ENCODE measurements around the gene FAM20B. TPM values are rescaled to one million over a fixed set of nuclear protein-coding genes. Genes with fewer than 3 reads are reported as not detected.
"Not testable (repeated sequence)": the region's sequence is repeated elsewhere in the genome, so short reads cannot be mapped to it uniquely, and the experiment has no call there.

Gene FAM20B
- total RNA-seq, 1 donor from 2014 or later = 37.3 TPM

GRCh38 chr1:178997428-178997827, 28.3 kb upstream of the FAM20B start:
- Mint-ChIP-seq H3K9me3 (ENCODE audit: low read depth) (peaks cover 23% of the 10 kb centered on the region), H3K27me3 (ENCODE audit: low read depth) (no peaks in the 10 kb centered on the region), H3K4me3 (ENCODE audit: unreplicated experiment) (no peak overlapping the region), H3K36me3 (ENCODE audit: low read depth) (peaks cover 7% of the 10 kb centered on the region), H3K27ac (ENCODE audit: unreplicated experiment) (no peak overlapping the region), H3K4me1 (ENCODE audit: low read depth) (peaks cover 2% of the 10 kb centered on the region)
- no peak for DNase-seq (ENCODE audit: low spot score)
- TF ChIP-seq, protein P1, sequence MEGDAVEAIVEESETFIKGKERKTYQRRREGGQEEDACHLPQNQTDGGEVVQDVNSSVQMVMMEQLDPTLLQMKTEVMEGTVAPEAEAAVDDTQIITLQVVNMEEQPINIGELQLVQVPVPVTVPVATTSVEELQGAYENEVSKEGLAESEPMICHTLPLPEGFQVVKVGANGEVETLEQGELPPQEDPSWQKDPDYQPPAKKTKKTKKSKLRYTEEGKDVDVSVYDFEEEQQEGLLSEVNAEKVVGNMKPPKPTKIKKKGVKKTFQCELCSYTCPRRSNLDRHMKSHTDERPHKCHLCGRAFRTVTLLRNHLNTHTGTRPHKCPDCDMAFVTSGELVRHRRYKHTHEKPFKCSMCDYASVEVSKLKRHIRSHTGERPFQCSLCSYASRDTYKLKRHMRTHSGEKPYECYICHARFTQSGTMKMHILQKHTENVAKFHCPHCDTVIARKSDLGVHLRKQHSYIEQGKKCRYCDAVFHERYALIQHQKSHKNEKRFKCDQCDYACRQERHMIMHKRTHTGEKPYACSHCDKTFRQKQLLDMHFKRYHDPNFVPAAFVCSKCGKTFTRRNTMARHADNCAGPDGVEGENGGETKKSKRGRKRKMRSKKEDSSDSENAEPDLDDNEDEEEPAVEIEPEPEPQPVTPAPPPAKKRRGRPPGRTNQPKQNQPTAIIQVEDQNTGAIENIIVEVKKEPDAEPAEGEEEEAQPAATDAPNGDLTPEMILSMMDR (IDR thresholded peaks at IDR 0.05) = no peak

DNA sequence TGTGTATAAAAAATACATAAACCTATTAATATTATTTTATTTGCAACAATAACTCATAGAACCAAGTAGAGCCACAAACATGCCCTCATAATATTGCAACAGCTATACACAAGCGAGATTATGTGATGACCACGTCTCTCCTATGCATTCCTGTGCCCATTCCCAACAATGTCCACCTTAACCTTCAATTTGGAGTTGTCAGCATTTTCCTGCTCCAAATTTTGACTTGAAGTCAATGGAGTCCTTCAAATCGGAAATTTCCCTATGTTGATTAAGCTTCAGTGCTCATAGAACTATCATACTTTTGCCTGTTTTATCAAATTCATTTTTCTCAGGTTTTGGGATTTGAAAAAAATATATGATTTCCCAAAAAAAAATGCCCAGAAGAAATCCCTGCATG, 27.4 kb upstream of the FAM20B start:
- DNase-seq (ENCODE audit: low spot score) = no peak
- H3K36me3 Mint-ChIP-seq (ENCODE audit: low read depth) = peaks cover 7% of the 10 kb centered on the region
- peaks cover 22% of the 10 kb centered on the region for H3K9me3 Mint-ChIP-seq (ENCODE audit: low read depth)
- H3K27ac Mint-ChIP-seq (ENCODE audit: unreplicated experiment) = no peak overlapping the region
- H3K4me1 Mint-ChIP-seq (ENCODE audit: low read depth) = peaks cover 8% of the 10 kb centered on the region
- no peaks in the 10 kb centered on the region for H3K27me3 Mint-ChIP-seq (ENCODE audit: low read depth)
- TF ChIP-seq, protein P1 (IDR thresholded peaks at IDR 0.05) = no peak
- H3K4me3 Mint-ChIP-seq (ENCODE audit: unreplicated experiment) = no peak overlapping the region

- Mint-ChIP-seq H3K27me3 (ENCODE audit: low read depth) (no peaks in the 10 kb centered on the region), H3K4me1 (ENCODE audit: low read depth) (peaks cover 8% of the 10 kb centered on the region), H3K9me3 (ENCODE audit: low read depth) (peaks cover 18% of the 10 kb centered on the region), H3K36me3 (ENCODE audit: low read depth) (peaks cover 6% of the 10 kb centered on the region), H3K27ac (ENCODE audit: unreplicated experiment) (no peak overlapping the region), H3K4me3 (ENCODE audit: unreplicated experiment) (no peak overlapping the region)
- TF ChIP-seq, protein P1 (IDR thresholded peaks at IDR 0.05) = no peak
- DNase-seq (ENCODE audit: low spot score) = no peak
Measured at GRCh38 chr1:178999061-178999460, 26.6 kb upstream of the FAM20B start.

DNA sequence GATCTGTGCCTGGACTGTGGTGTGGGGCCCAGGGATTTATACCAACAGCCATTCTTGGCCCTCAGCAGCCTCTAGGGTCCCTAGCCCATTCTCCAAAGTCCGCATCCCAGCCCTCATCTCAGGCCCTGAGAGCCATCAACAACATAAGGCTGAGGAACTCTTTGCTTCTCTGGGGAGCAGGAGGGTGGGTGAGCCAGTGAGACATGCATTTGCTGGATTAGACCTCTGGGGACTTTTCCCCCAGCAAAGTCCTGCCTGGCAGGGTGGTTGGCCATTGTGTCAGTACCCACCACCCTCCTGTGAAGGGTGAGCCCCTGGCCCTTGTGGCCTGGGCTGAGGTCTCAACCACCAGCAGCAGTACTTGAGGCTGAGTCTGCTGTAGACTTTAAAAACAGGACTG, 24.2 kb upstream of the FAM20B start:
- H3K4me1 Mint-ChIP-seq (ENCODE audit: low read depth) = peaks cover 8% of the 10 kb centered on the region
- DNase-seq (ENCODE audit: low spot score) = no peak
- peaks cover 3% of the 10 kb centered on the region for H3K36me3 Mint-ChIP-seq (ENCODE audit: low read depth)
- TF ChIP-seq, protein P1 (IDR thresholded peaks at IDR 0.05) = no peak
- no peak overlapping the region for H3K4me3 Mint-ChIP-seq (ENCODE audit: unreplicated experiment)
- H3K9me3 Mint-ChIP-seq (ENCODE audit: low read depth) = peaks cover 9% of the 10 kb centered on the region
- no peaks in the 10 kb centered on the region for H3K27me3 Mint-ChIP-seq (ENCODE audit: low read depth)
- H3K27ac Mint-ChIP-seq (ENCODE audit: unreplicated experiment) = no peak overlapping the region

DNA sequence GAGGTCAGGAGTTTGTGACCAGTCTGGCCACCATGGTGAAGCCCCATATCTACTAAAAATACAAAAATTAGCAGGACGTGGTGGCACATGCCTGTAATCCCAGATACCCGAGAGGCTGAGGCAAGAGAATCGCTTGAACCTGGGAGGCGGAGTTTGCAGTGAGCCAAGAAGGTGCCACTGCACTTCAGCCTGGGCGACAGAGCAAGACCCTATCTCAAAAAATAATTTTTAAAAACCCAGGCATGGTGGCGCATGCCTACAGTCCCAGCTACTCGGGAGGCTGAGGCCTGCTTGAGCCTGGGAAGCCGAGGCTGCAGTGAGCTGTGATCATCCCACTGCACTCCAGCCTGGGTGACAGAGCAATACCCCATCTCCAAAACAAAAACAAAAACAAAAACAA, 23.6 kb upstream of the FAM20B start:
- not testable (repeated sequence) for H3K27me3 Mint-ChIP-seq (ENCODE audit: low read depth); H3K4me3 Mint-ChIP-seq (ENCODE audit: unreplicated experiment); H3K9me3 Mint-ChIP-seq (ENCODE audit: low read depth); H3K36me3 Mint-ChIP-seq (ENCODE audit: low read depth); H3K4me1 Mint-ChIP-seq (ENCODE audit: low read depth); DNase-seq (ENCODE audit: low spot score); H3K27ac Mint-ChIP-seq (ENCODE audit: unreplicated experiment)

DNA sequence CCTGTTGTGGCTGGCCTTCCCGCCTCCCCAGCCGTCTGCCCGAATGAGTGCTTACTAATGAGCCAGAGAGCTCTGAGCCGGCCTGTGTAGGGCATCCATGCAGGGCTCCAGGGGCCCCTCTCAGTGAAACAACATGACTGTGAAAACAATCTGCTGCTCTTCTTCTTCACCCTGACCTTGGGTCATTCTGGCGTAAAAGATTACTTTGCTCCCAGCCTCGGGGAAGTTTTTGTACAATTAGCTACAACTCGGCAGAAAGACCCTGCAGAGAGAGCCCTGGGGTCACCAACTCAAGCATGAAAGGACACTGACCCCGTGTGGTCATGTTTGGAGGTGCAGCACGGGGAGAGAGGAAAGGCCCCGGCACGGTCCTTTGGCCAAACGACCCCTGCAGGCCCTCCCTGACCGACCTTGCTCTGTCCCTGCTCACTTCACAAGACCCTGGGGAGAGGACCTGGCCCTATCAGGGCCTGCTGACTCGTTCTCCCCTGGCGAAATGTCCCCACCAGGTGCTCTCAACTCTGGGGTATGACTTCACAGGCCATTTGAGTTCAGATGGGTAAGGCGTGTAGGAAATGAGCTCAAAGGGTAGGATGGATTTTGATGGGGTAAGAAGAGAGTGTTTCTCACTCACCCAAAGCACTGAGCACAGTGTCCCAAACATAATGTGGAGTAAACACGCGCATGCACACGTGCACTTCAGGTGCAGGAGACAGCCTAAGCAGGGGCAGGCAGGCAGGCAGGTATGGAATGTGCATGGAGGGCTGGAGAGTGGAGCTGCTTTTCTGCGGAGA, 22.9 kb upstream of the FAM20B start:
- Mint-ChIP-seq H3K36me3 (ENCODE audit: low read depth) (no peaks in the 10 kb centered on the region), H3K27ac (ENCODE audit: unreplicated experiment) (no peak overlapping the region), H3K9me3 (ENCODE audit: low read depth) (no peaks in the 10 kb centered on the region), H3K4me1 (ENCODE audit: low read depth) (peaks cover 8% of the 10 kb centered on the region), H3K4me3 (ENCODE audit: unreplicated experiment) (peak overlapping the region; percentile 52), H3K27me3 (ENCODE audit: low read depth) (no peaks in the 10 kb centered on the region)
- TF ChIP-seq, protein P1 (IDR thresholded peaks at IDR 0.05) = peak; percentile 100
- no peak for DNase-seq (ENCODE audit: low spot score)

All from chondrocyte (in vitro differentiated cells).